Measurements from ENCODE around the gene PNPO. TPM values are rescaled to one million over a fixed set of nuclear protein-coding genes. Genes with fewer than 3 reads are reported as not detected.

PNPO gene
- total and polyA plus RNA-seq, 8 donors = 7.6 to 44.2 (median 12.1) TPM; not detected in 1

DNA sequence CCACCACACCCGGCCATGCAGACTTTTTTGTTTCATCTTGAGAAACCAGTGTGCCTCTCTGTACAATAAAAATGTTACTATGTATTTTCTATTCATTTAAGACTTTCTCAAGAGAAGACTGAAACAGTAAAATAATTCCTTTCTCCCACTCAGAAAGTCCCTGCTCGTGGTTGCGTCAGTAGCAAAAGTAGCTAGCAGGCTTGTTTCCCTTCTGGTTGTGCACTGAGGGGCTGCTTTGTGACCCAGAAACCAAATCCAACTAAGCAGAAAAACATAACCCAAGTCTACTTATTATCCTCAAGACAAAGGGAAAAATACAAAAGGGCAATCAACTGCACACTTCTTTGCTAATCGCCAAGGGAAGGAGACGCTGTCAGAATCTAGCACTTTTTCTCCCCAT, 3.4 kb upstream of the PNPO start:
- WGBS, 5 donors = 82 to 92% (median 86%) methylated on average over 5 of the region's 5 CpGs
- no peak for TF ChIP-seq POLR2AphosphoS5 (IDR thresholded peaks at IDR 0.05)
- TF ChIP-seq EP300 (IDR thresholded peaks at IDR 0.05) = no peak
- TF ChIP-seq POLR2A (IDR thresholded peaks at IDR 0.05) = no peak
- TF ChIP-seq, protein P1, sequence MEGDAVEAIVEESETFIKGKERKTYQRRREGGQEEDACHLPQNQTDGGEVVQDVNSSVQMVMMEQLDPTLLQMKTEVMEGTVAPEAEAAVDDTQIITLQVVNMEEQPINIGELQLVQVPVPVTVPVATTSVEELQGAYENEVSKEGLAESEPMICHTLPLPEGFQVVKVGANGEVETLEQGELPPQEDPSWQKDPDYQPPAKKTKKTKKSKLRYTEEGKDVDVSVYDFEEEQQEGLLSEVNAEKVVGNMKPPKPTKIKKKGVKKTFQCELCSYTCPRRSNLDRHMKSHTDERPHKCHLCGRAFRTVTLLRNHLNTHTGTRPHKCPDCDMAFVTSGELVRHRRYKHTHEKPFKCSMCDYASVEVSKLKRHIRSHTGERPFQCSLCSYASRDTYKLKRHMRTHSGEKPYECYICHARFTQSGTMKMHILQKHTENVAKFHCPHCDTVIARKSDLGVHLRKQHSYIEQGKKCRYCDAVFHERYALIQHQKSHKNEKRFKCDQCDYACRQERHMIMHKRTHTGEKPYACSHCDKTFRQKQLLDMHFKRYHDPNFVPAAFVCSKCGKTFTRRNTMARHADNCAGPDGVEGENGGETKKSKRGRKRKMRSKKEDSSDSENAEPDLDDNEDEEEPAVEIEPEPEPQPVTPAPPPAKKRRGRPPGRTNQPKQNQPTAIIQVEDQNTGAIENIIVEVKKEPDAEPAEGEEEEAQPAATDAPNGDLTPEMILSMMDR (IDR thresholded peaks at IDR 0.05) = no peak
- Histone ChIP-seq H3K4me1 (peaks cover 18 to 32% (median 23%) of the 10 kb centered on the region in 4 donors), H3K27ac (no peak overlapping the region), H3K27me3 (no peaks in the 10 kb centered on the region), H3K36me3 (no peaks in the 10 kb centered on the region), H3K9me3 (no peaks in the 10 kb centered on the region), H3K4me3 (no peak overlapping the region)
- no peak for DNase-seq
- intact Hi-C loops (cut with DNase I; ENCODE audit: low total_unique reads) = no loop called here

DNA sequence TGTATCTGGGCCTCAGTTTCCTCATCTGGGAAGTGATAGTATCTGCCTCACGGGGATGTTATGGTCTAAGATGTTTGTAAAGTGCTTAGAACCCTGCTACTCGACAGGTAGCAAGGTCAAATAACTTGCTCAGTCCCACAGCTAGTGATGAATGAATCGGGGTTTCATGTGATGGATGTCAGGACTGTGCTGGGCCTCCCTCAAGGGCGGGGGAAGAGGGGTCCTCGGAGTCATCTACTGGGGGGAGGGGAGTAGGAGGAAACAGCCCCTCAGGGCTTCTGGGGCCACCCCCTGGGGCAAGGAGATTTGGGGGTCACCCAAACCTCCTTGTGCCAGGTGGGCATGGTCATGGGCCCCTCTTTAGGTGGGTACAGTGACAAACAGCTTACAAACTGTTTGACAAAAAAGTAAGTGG, 732 bp downstream of the PNPO start:
- Histone ChIP-seq H3K27me3 (no peaks in the 10 kb centered on the region), H3K4me3 (peak overlapping the region; percentile 75 to 83 (median 82)), H3K36me3 (peaks cover 6 to 31% (median 23%) of the 10 kb centered on the region in 4 donors), H3K27ac (peak overlapping the region; percentile 87 to 90 (median 89)), H3K4me1 (peaks cover 34 to 63% (median 48%) of the 10 kb centered on the region in 4 donors), H3K9me3 (no peaks in the 10 kb centered on the region)
- no peak for TF ChIP-seq POLR2AphosphoS5 (IDR thresholded peaks at IDR 0.05)
- TF ChIP-seq, protein P1 (IDR thresholded peaks at IDR 0.05) = no peak
- no peak for TF ChIP-seq EP300 (IDR thresholded peaks at IDR 0.05)
- TF ChIP-seq POLR2A (IDR thresholded peaks at IDR 0.05) = no peak
- DNase-seq = no peak
- WGBS, 5 donors = 3 to 13% (median 6%) methylated on average over 5 of the region's 5 CpGs
- intact Hi-C loops (cut with DNase I; ENCODE audit: low total_unique reads) = no loop called here

DNA sequence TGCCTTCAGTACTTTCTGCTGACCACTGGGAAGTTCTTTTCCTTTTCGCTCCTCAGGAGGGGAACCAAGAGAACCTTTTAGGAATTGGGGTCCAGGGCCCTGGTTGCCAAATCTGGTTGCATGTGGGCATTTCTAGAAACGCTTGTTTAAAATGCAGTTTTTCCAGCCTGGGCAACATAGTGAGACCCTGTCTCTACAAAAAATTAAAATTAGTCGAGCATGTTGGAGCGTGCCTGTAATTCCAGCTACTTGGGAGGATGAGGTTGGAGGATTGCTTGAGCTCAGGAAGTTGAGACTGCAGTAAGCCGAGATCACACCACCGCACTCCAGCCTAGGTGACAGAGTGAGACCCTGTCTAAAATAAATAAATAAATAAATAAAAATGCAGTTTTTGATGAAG, 1.2 kb downstream of the PNPO start:
- DNase-seq = no peak
- H3K4me3 ChIP-seq = peak overlapping the region in 3 of 4 donors; percentile 75 to 83 (median 81)
- peaks cover 6 to 31% (median 23%) of the 10 kb centered on the region in 4 donors for H3K36me3 ChIP-seq
- TF ChIP-seq POLR2A (IDR thresholded peaks at IDR 0.05) (no peak), POLR2AphosphoS5 (IDR thresholded peaks at IDR 0.05) (no peak)
- H3K9me3 ChIP-seq = no peaks in the 10 kb centered on the region
- WGBS, 5 donors = 73 to 76% (median 74%) methylated on average over 6 of the region's 6 CpGs
- intact Hi-C loops (cut with DNase I; ENCODE audit: low total_unique reads) = no loop called here
- peaks cover 35 to 63% (median 50%) of the 10 kb centered on the region in 4 donors for H3K4me1 ChIP-seq
- H3K27ac ChIP-seq = peak overlapping the region in 4 of 5 donors; percentile 87 to 90 (median 88)
- H3K27me3 ChIP-seq = no peaks in the 10 kb centered on the region

DNA sequence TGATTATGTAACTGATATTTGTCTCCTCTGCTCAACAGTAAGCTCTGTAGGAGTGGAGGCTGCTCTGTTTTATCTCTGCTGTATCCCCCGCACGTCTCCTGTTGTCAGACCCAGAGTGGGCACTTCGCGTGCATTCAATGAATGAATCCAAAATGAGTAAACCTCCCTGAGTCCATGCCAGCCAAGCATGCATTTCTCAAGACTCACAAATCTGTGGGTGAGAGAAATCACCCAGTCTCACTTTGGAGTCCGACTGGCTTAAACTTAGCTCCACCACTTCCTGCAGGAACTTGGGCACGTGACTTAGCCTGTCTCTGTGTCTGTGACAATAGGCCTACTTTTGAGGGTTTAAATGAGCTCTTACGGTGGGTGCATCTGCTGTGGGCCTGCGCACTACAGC, 3.7 kb downstream of the PNPO start:
- Histone ChIP-seq H3K27ac (peak overlapping the region; percentile 73 to 94 (median 89)), H3K9me3 (no peaks in the 10 kb centered on the region), H3K36me3 (peaks cover 6 to 35% (median 26%) of the 10 kb centered on the region in 4 donors), H3K4me3 (no peak overlapping the region), H3K4me1 (peaks cover 57 to 86% (median 75%) of the 10 kb centered on the region in 4 donors), H3K27me3 (no peaks in the 10 kb centered on the region)
- intact Hi-C loops (cut with DNase I; ENCODE audit: low total_unique reads) = no loop called here
- TF ChIP-seq POLR2A (IDR thresholded peaks at IDR 0.05) = no peak
- no peak for TF ChIP-seq EP300 (IDR thresholded peaks at IDR 0.05)
- no peak for TF ChIP-seq POLR2AphosphoS5 (IDR thresholded peaks at IDR 0.05)
- TF ChIP-seq, protein P1 (IDR thresholded peaks at IDR 0.05) = no peak
- DNase-seq = no peak
- WGBS, 5 donors = 63 to 79% (median 69%) methylated on average over 8 of the region's 8 CpGs
